Kidney epithelial cell (primary cell): ENCODE data around the gene MOV10L1. TPM values are rescaled to one million over a fixed set of nuclear protein-coding genes. Genes with fewer than 3 reads are reported as not detected.
A peak's percentile ranks its signal among the peaks of the same experiment; 100 is the strongest.

Experiments used
- DNase-seq: peaks from one replicate; pipeline ENCODE4 v3.0.0-alpha.2; 2010; ENCODE audit warnings: low read depth
- H3K27me3 ChIP-seq: 2 replicates; pipeline ENCODE4 v1.6.0; 2011; ENCODE audit warnings: low read length; ENCODE audit not compliant: control insufficient read depth, insufficient read depth
- H3K36me3 ChIP-seq: 2 replicates; pipeline ENCODE4 v1.5.1; 2011; ENCODE audit warnings: low read length; ENCODE audit not compliant: control insufficient read depth, insufficient read depth
- H3K4me3 ChIP-seq: 2 replicates; pipeline ENCODE4 v1.5.1; 2011; ENCODE audit warnings: low read depth, mild to moderate bottlenecking, control low read depth, low read length
- total RNA-seq: library from RNA; depleted of rRNA; stranded (reverse); fragments of >200 nt; gene quantifications from 2 replicates; pipeline ENCODE4 v1.2.3, GENCODE V29; 2015
- TF ChIP-seq, protein P1 (sequence below): IDR thresholded peaks from 2 replicates; pipeline ENCODE4 v1.5.1; 2011; ENCODE audit warnings: mild to moderate bottlenecking, moderate library complexity, low read length, control low read depth, inconsistent platforms; ENCODE audit not compliant: insufficient read depth, poor library complexity, severe bottlenecking

Gene MOV10L1
- total RNA-seq, 1 donor from 2014 or later: 1.7 TPM

- DNase-seq: peak; percentile 48
- Histone ChIP-seq H3K4me3 (no peak overlapping the region), H3K27me3 (peaks cover 8% of the 10 kb centered on the region), H3K36me3 (no peaks in the 10 kb centered on the region)
- TF ChIP-seq, protein P1, sequence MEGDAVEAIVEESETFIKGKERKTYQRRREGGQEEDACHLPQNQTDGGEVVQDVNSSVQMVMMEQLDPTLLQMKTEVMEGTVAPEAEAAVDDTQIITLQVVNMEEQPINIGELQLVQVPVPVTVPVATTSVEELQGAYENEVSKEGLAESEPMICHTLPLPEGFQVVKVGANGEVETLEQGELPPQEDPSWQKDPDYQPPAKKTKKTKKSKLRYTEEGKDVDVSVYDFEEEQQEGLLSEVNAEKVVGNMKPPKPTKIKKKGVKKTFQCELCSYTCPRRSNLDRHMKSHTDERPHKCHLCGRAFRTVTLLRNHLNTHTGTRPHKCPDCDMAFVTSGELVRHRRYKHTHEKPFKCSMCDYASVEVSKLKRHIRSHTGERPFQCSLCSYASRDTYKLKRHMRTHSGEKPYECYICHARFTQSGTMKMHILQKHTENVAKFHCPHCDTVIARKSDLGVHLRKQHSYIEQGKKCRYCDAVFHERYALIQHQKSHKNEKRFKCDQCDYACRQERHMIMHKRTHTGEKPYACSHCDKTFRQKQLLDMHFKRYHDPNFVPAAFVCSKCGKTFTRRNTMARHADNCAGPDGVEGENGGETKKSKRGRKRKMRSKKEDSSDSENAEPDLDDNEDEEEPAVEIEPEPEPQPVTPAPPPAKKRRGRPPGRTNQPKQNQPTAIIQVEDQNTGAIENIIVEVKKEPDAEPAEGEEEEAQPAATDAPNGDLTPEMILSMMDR: no peak
Observed at GRCh38 chr22:50118557-50119168, 28.9 kb downstream of the MOV10L1 start.

DNA sequence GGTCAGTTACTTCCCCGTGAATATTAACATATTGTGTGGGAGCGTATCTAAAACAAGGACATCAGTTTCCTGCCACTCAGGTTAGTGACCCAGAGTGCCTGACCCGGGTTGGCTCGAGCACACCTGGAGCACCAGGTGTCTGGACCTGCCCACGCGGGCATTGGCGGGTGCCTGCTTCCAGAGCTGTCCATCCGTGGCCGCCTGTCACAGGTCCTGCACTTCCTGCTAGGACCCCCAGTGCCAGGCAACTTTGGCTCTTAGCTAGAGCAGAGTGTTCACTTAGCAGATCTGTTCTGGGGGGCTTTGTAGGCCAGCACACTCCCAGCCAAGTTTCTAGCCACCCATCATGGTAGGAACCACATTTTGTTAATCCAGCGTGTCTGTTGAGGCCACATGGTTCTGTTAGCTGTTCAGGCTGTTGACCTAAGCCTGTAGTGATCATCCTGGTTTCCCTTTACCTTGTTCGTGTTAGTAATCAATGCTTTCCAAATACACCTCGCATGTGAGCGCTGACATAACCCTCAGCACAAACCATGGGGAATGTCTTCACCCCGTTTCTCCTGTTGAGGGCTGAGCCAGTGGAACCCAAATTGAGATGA is 29.5 kb downstream of the MOV10L1 start:
- H3K36me3 ChIP-seq: no peaks in the 10 kb centered on the region
- peaks cover 8% of the 10 kb centered on the region for H3K27me3 ChIP-seq
- H3K4me3 ChIP-seq: no peak overlapping the region
- DNase-seq: no peak
- TF ChIP-seq, protein P1: no peak

GRCh38 chr22:50119768-50120251 is 30.0 kb downstream of the MOV10L1 start:
- no peak for DNase-seq
- TF ChIP-seq, protein P1: no peak
- Histone ChIP-seq H3K27me3 (peaks cover 8% of the 10 kb centered on the region), H3K4me3 (no peak overlapping the region), H3K36me3 (no peaks in the 10 kb centered on the region)

DNA sequence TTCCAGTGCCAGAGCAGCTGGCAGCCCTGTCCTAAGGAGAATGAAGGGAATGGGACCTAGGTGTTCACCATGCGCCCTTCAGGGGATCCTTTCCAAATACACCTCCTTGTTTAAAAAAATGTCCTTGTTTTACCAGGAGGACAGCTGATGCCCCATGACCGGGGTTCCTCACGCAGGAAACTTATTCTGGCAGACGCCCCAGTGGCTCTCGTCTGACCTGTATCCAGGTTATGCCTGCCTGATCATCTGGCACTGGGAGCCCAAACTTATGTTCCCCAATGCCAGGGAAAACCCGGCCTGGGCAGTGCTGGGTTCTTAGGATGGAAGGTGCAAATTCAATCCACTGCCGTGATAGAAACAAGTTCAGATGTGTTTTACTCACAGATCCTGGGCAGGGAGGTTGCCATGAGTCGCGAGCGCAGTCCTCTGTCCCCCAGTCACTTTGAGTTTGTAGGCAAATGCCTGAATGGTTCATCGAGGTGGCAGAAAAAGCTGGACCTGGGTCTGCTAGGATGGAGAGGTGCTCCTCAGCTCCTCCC is 31.5 kb downstream of the MOV10L1 start:
- Histone ChIP-seq H3K27me3 (peaks cover 8% of the 10 kb centered on the region), H3K4me3 (no peak overlapping the region), H3K36me3 (no peaks in the 10 kb centered on the region)
- TF ChIP-seq, protein P1: no peak
- no peak for DNase-seq

- TF ChIP-seq, protein P1: no peak
- DNase-seq: no peak
- peaks cover 8% of the 10 kb centered on the region for H3K27me3 ChIP-seq
- H3K36me3 ChIP-seq: no peaks in the 10 kb centered on the region
- no peak overlapping the region for H3K4me3 ChIP-seq
Observed at GRCh38 chr22:50123119-50123518, 33.3 kb downstream of the MOV10L1 start.
